ENCODE measurements around the gene CNOT1.
"Not testable (repeated sequence)": the region's sequence is repeated elsewhere in the genome, so short reads cannot be mapped to it uniquely, and the experiment has no call there.

Gene CNOT1

DNA sequence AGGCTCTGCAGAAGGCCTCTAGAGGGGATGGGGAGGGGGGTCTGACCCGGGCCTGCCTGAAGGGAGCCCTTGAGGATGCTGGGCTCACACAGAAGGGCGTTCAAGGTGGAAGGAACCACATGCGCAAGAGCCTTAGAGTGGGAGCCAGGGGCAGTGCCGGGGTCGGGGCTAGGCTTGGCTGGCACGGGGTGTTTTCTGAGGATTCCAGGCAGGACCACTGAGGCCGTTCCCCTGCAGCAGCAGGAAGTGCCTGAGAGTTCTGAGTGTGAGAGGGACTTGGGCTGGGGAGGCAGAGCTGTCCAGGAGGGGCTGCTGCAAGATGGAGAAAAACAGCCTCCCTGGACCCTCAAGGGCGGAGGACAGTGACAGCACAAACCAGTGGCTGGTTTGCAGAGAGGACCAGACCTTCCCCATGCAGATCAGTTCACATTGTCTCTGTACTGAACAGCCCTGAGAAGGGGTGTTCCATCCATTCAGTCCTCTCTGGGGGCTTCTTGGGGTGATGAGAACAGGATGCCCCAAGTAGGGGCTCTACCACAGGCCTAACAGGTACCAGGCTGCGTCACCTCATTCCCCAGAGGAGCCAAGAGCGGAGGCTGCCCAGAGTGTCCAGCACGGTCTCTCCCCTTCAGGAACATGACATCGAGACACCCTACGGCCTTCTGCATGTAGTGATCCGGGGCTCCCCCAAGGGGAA lies 126.3 kb downstream of the CNOT1 start:
- no peak for DNase-seq (ENCODE audit: low read depth in 2 of 2)

DNA sequence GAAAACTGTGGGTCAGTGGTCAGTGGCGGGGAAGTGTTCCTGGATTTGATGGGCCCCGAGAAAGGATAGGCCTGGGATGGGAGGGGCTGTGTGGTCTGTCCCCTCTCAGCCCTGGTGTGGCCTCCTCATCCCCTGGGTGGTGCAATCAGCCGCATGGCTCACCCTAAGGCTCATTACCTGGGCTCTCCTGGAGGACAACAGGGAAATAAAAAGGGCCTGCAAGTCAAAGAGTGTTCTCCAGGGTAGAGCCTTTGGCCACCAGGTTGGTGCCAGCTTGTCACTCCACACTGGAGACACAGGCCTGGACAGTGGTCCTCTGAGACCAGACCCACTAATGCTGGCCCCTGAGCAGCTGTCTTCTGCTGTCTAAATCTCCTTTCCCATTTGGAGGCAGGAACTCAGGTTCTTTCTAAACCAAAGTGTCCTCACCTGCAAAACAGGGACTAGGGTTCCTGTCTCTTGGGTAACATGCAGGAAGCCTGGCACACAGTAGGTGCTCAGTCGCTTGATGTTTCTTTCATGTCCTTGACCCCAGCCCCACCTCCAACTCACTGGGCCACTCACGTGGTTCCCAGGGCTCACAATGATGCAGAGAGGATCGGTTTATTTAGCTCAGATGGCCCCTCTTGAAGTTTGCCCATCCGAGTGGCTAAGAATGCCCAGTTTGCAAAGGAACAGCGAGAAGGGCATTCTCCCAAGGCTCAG lies 127.3 kb downstream of the CNOT1 start:
- DNase-seq (ENCODE audit: low read depth in 2 of 2) = no peak

DNA sequence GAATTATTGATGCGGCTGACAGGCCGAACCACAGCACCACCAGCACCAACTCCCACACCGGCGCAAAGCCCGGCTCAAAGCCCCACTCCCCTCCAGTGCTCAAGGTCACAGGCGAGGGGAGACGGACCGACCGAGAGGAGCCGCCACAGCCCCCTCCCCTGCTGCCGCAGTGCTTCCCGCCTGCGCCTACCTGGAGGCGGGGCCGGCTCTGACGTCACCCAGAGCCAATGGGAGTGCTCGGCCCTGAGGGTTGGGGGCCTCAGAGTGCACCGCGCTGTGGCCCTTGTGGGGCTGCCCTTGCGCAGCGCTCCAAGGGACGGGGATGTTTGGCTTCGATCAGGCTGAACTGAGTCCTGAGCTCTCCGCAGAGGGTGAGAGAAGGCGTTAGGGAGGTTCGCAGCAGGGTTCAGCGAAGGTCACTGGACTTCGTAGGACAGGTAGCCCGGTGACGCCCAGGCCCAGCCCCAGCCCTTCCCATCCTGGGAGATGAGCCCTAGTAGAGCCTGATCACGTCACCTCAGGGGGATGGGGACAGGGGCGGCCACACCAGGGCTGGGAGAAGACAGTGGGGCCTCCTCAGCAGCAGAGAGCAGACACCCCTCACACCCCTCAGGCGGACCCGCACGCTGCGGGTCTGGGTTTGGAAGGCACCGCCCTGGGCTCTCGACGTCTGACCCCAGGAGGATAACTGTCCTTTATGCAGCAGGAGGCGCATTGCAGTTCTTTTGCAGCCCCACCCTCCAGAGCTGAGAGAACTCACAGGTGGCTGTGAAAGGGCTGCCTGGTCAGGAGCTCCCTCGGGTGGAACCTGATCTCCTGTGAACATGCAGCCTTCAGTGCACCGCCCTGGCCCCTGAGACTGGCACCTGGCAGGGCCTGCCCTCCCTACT lies 128.1 kb downstream of the CNOT1 start:
- no peak for DNase-seq (ENCODE audit: low read depth in 2 of 2)

DNA sequence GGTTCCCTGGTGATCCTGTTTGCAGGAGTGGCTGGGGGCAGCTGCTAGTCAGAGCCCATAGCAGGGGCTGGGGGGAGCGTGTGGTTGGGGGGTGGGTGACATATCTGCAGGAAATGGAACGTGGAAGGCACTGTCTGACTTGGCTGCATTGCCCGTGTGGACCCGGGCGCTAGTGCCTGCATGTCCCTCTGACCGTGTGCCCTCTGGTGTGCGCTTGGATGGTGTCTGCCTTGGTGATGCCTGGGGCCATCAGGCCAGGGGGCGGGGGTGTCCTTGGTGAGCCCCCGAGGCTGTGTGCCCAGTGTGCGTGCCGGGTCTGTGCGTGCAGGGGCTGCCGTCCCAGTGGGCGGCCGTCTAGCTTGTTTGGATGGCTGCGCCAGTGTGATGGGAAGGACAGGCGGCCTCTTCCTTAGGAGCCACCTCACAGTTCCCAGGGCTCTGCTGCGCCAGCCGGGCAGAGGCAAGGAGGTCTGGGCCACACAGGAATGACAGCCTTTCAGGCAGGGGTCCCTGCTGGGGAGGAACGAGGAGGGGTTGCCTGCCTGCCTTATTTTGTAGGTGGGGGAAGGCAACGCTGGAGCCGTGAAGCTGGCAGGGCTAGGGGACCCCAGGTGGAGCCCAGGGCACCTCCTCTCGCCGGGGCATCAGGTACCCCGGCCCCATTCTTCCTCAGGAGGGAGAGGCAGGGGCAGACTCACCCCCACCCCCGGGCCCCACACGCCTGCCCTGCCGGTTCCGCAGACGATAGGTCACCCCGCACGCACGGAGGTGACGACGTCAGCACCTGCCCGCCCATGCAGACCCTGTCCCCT lies 129.0 kb downstream of the CNOT1 start:
- DNase-seq (ENCODE audit: low read depth in 2 of 2) = no peak

DNA sequence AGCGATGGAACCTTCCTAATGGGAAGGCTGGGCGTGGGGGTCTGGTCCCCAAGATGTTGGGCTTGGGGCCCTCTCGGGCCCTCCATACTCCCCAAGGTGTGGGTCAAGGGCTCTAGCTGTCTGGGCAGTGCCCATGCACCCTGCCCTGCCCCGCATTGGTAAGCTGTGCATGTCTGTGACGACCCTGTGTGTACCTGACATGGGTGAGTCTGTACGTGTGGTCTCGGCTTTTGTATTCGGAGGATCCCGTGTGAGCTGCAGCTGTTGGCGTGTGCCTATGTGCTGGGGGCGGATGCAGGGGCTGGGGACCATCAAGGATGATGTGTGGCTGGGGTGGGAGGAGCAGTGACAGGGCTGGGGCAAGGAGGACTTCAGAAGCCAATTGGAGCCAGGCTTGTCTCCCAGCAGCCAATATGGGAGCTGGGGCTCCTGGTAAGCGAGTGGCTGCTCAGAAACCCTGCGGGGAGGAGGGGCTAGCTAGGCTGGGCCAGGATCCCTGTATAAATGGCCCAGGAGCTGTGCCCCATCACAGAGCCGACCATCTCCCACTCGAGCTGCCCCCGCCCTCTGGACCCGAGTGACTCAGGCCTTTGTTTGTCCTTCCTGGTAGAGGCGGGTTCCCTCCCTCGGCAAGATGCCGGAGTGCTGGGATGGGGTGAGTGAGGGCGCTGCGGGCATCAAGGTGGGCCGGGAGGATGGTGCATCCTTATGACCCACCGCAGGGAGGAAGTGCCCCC lies 129.8 kb downstream of the CNOT1 start, which contains the start of gene NDRG4:
Gene NDRG4, plus strand, starts transcription at position 529 of the 737 bp plus-strand sequence. Its CDS starts 106 bp downstream, at position 635.
- DNase-seq (ENCODE audit: low read depth in 2 of 2) = peak; percentile 70 to 74

DNA sequence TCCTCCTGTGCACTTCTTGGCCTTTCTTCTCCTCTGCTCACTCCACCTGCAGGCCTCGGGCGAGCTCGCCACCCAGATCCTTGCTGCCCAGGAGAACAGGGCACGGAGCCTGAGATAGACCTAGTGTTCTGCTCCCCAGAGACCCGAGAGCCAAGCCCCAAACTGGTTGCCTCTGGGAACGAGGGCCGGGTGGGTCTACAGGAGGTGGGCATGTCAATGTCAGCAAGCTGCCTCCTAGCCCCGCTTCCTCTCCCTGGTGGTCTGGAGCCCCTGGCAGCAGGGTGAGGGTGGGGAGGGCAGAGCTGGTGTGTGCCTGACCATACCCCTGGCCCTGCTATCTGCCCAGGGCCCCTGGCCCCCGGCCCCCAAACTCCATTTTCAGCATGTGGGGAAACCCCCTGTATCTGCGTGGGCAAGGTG lies 130.5 kb downstream of the CNOT1 start:
- DNase-seq (ENCODE audit: low read depth in 2 of 2) = no peak

DNA sequence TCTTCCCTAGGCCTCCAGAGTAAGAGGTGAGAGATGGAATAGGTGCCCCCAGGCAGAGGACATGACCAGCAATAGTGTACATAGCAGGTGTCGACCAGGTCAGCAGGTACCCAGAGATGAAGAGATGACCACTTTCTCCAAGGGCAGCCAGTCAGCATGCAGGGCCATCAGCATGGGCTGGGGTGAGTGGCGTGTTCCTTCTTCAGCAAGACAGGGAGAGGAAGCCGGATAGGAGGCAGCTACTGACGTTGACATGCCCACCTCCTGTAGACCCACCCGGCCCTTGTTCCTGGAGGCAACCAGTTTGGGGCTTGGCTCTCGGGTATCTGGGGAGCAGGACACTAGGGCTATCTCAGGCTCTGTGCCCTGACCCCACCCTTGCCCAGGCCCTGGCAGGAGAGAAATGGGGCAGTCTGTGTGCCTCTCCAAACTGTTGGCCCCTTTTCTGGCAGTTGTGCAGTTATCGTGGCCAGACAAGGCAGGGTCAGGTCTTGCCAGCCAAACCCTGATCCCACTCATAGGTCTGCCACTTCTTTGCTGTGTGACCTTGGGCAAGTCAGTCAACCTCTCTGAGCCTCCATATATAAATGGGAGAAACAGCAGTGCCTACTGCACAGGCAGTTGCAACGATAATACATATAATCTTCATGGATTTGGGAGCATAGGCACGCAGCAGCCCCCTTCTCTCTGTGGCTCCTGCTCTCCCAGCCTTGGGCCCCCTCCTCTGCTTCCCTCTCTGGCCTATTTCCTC lies 131.1 kb downstream of the CNOT1 start:
- no peak for DNase-seq (ENCODE audit: low read depth in 2 of 2)

DNA sequence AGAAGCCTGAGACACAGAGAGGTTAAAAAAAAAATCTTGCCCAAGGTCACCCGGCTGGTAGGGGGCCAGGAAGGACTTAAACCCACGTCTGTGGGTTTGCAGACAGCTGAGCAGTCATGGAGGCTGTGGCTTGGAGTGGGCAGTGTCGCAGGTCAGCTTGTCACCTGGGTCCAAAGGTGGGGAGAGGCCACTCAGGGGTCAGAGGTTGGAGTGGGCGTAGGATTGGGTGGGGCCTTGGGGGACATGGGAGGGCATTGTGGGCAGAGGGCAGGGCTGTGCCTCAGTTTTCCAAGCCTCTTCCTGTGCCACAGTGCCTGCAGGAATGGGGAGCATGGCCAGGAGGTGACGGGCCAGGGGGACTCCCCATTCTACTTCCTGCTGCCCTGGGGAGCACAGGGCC lies 131.7 kb downstream of the CNOT1 start:
- no peak for DNase-seq (ENCODE audit: low read depth in 2 of 2)

DNA sequence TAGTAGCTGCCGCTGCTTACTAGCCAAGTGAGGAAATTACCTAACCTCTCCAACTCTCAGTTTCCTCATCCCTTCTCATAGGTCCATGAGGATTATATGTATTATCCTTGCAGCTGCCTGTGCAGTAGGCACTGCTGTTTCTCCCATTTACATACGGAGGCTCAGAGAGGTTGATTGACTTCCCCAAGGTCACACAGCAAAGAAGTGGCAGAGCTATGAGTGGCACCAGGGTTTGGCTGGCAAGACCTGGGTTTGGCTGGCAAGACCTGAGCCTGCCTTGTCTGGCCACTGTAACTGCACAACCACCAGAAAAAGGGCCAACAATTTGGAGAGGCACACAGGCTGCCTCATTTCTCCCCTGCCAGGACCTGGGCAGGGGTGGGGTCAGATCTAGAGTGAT lies 132.2 kb downstream of the CNOT1 start:
- DNase-seq (ENCODE audit: low read depth in 2 of 2) = no peak

DNA sequence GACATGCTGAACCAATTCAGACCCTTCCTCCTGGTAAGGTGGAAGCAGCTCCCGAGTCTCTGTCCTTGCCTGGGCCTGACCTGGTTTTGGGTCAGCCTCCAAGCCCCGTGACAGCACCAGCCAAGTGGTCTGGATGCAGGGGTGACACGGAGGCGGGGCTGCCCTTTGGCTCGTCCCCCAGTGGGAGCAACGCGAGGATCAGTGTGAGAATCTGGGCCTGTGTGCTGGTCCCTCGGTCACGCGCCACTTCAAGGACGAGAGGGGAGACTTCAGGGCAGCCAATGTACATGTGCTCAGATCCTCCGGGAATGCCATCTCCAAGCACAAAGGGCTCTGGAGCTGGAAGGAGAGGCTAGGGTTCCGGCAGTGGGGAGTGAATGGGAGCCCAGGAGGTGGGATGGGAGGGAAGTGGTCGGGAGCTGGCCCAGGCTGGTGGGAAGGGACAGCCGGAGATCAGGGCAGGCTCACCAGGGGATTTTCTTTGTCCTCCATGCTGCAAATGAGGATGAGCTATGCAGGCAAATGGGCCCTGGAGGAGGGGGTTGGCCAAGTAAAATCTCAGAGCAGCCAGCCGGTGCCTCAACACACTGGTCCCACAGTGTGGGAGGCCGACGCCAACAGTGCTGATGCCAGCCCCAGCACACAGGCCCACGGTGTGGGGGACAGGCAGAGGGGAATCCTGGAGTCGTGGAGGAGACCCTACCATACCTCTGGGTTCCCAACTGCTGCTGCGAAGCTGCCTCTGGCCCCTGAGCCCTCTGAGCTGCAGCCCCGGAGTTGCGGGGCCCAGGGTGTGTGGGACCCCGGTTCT lies 133.9 kb downstream of the CNOT1 start:
- no peak for DNase-seq (ENCODE audit: low read depth in 2 of 2)

DNA sequence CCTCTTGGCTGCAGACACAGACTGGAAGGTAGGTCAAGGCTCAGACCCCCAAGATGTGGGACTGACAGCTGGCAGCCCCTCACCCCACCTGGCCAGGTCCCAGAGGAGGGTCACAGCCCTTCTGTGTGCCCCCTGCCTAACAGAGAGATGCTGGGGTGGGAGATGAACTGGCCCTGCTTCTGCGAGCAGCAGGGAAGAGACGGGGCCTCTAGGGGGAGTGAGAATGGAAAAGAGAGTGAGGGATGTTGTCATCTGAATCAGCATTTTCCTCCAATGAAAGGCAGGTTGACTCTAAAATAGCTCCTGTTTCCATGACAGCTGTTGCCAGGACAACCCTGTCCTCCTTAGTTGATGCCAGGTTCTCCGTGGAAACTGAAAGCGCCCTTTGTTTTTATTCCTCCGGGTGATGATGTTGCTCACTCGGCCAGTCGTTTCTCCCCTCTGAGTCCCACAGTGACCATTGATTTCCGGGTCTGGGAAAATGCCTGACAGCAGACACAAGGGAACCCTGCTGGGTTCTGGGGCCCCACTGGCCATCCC lies 134.6 kb downstream of the CNOT1 start:
- DNase-seq (ENCODE audit: low read depth in 2 of 2) = peak; percentile 77 to 81

DNA sequence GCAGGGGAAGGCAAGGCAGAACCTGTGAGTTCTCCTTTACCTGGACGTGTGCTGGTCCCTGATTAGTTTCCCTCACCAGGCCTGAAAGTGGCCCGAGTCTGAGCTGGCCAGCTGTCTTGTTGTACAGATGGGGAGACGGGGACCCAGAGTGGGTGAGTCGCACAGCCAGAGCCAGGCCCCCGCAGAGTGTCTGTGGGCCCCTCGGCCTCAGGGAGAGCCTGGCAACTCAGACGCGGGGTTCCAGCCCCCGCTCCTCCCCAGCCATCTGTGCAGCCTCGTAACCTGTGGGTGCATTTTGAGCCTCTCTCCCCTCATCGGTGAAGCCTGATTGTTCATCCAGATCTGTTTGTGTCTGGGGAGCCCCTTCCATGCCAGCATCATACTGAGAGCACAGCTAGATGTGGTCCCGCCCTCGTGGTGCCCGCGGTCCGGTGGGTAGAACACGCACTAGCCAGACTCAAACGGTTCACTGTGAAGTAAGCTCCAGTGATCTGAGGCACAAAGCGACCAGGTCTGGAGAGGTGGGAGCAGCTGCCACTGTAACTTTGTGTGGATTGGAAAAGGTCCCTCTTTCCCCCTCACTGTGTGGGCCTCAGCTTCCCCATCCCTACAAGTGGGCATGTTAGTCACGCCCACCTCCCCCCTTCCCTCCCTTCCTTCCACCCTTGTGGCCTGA lies 135.7 kb downstream of the CNOT1 start:
- DNase-seq (ENCODE audit: low read depth in 2 of 2) = no peak

DNA sequence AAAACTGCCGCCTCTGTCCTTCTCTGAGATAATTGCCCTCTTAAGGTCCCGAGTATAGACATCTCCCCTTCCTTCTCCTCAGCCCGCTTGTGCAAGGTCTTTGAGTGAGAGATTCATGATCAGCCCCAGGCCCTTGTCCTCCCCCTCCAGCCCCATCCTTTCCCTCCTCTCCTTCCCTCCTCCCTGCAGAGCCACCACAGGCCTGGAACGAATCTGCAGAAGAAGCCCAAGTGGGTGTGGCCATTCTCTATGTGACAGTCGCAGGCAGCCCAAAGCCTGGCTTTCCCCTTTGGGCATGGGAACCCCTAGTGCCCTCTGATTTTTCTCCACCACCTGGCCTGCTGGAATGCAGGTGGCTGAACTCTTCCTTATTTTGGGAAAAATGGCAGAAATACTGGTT lies 136.9 kb downstream of the CNOT1 start:
- no peak for DNase-seq (ENCODE audit: low read depth in 2 of 2)

DNA sequence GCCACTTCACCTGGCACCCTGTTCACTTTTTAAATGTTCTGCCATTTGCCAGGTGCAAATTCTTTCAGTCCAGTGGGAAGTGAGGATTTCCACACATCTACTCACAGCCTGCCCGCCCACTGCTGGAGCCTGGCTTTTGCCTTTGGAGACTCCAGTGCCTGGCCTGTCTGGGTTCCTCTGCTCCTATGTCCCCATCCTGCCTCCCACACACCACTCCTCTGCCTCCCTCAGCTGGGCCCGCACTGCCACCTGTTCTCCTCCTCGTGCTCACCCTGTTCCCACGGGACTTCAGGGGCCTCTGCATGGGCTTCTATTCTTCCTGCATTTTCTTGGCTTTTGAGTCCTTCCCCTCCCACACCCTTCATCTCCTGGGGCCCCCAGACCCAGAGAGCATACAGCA lies 137.6 kb downstream of the CNOT1 start:
- DNase-seq (ENCODE audit: low read depth in 2 of 2) = no peak

DNA sequence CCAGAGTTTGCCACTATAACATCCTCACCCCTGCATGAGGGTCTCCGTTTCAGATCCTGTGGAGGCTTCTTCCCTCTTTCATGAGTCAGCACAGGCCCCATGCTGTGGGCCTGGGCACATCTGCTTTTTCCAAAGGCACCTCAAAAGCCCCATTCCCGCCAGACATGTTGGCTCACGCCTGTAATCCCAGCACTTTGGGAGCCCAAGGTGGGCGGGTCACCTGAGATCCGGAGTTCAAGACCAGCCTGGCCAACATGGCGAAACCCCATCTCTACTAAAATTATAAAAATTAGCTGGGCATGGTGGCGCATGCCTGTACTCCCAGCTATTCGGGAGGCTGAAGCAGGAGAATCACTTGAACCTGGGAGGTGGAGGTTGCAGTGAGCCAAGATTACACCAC lies 139.1 kb downstream of the CNOT1 start:
- DNase-seq (ENCODE audit: low read depth in 2 of 2) = not testable (repeated sequence)

DNA sequence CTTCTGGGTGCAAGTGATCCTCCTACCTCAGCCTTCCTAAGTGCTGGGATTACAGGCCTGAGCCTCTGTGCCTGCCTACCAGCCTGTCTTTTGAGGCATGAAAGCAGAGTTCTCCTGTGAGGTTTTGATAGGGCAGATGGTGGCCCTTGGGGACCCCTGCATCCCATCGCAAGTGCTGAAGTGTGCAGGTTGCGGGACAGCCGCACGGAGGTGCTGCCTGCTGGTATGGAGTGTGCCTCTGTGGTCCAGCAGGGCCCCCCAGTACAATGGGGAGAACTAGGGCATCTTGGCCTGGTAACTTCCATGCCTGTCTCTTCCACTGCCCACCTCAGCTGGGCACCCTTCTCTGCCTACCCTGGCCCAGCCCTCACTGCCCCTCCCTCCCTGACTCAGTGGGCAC lies 139.6 kb downstream of the CNOT1 start:
- no peak for DNase-seq (ENCODE audit: low read depth in 2 of 2)

DNA sequence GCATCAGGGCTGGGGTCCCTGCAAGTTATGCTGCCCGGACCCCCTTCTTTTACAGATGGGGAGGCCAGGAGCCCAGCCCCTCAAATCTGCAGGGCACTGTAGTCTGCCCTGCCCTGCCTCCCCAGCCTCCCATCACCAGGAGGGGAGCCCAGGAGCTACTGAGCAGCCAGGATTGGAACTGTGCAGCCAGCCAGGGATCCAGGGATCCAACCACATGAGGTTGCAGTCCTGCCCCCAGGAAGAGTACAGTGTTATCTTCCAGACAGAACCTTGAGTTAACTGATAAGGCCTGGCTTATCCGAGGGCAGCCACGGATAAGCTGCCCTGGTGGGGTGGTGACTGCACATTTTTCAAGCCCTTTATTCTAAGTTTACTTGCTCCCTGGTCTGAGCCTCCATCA lies 141.1 kb downstream of the CNOT1 start:
- DNase-seq (ENCODE audit: low read depth in 2 of 2) = no peak

DNA sequence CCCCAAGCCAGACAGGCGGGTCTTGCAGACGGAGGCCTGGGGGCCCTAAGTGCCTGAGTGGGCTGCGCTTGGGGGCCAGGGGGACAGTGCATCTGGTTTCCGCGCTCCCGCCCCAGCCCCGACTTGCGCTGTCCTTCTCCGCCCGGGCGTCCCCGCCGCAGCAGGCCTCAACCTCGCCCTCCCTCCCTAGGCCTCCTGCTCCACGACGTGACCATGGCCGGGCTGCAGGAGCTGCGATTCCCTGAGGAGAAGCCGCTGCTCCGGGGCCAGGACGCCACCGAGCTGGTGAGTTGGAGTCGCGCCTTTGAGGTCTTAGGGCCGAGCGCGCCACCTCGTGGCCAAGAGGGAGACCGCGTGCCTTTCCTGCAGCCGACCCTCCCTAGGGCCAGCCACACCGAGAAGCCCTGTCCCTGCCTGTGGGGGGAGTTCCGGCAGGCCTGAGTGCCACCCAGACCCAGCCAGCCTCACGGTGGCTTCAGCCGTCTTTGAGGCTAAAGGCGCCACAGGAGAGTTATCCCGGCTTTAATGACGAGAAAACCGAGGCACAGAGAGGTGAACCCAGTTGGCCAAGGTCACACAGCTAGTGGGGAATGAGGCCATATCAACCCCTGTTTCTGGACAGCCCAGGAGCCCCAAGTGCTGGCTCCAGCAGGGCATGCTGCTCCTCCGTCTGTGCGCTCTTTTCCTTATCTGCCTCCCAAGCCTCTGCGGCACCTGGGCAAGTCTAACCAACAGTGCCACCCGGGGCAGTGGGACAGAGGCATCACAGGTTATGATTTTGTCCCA lies 141.9 kb downstream of the CNOT1 start:
- peak; percentile 25 to 33 for DNase-seq (ENCODE audit: low read depth in 2 of 2)

Measured in fibroblast of skin of left quadriceps (primary cell).